ENCODE data around the gene HTR1D.

HTR1D gene

GRCh38 chr1:23150742-23151141 is 66.6 kb downstream of the HTR1D start:
- Histone ChIP-seq H2AK5ac (ENCODE audit: low read depth, low read length) (no peak overlapping the region), H3K4me3 (ENCODE audit: low read length in 2 of 2) (no peak overlapping the region)

DNA sequence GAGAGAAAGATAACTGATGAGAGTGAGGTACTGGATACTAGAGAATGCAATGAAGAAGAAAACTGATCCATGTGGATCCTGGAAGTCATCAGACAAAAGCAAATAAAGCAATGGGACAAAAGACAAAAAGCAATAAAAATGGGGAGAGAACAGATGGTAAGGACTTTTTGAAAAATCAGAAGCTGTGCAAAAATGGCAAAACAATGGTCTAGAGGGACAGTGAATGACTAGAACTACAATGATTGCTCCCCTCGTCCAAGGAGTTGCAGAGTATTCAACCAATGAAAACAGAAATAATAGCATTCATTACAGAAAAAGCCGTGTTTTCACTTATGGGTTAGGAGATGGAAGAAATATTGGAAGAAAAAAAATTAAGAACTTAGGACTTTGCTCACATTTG is 67.2 kb downstream of the HTR1D start:
- H3K4me3 ChIP-seq (ENCODE audit: low read length in 2 of 2) = no peak overlapping the region
- no peak overlapping the region for H3K14ac ChIP-seq (ENCODE audit: low read length)
- H3K27me3 ChIP-seq (ENCODE audit: control insufficient read depth in 3 of 3, insufficient read depth in 3 of 3, low read depth in 1 of 3, low read length in 3 of 3) = no peaks in the 10 kb centered on the region
- no peaks in the 10 kb centered on the region for H3K4me1 ChIP-seq (ENCODE audit: control insufficient read depth in 2 of 2, insufficient read depth in 1 of 2, low read depth in 1 of 2, low read length in 2 of 2)
- no CpG with 5 or more reads among the region's 2 CpGs for WGBS, 2 donors (ENCODE audit: extremely low coverage in 2 of 2, insufficient read length in 2 of 2, insufficient replicate concordance in 1 of 2)
- peaks cover 4% of the 10 kb centered on the region for H3K79me1 ChIP-seq (ENCODE audit: low read depth, low read length)
- H2AFZ ChIP-seq (ENCODE audit: low read length) = no peak overlapping the region
- no peak overlapping the region for H3K4ac ChIP-seq (ENCODE audit: low read length)
- no peak overlapping the region for H2BK12ac ChIP-seq (ENCODE audit: low read length)
- H3K27ac ChIP-seq (replicated peaks; ENCODE audit: low read length) = no peak overlapping the region
- no peaks in the 10 kb centered on the region for H3K9me3 ChIP-seq (replicated peaks in 1 of 2; ENCODE audit: control insufficient read depth in 2 of 2, insufficient read depth in 1 of 2, low read depth in 1 of 2, low read length in 2 of 2)
- no peak overlapping the region for H2BK120ac ChIP-seq (ENCODE audit: low read depth, low read length)
- H4K8ac ChIP-seq (ENCODE audit: low read depth, low read length) = no peak overlapping the region
- no peak overlapping the region for H2BK15ac ChIP-seq (ENCODE audit: low read length)
- no peak overlapping the region for H2AK5ac ChIP-seq (ENCODE audit: low read depth, low read length)
- H3K4me2 ChIP-seq (ENCODE audit: insufficient read depth, low read length, poor library complexity, severe bottlenecking) = no peak overlapping the region
- H3K9ac ChIP-seq (ENCODE audit: low read depth, low read length, poor library complexity) = no peak overlapping the region
- peaks cover 0 to 19% of the 10 kb centered on the region in 2 donors for H3K36me3 ChIP-seq (replicated peaks in 1 of 2; ENCODE audit: control insufficient read depth in 2 of 2, insufficient read depth in 2 of 2, low read length in 2 of 2)
- H2BK5ac ChIP-seq (ENCODE audit: low read length) = no peak overlapping the region
- no peak for DNase-seq (ENCODE audit: low spot score)
- H3K23ac ChIP-seq (ENCODE audit: low read depth, low read length, poor library complexity) = no peak overlapping the region
- no peak overlapping the region for H3K18ac ChIP-seq (ENCODE audit: low read length)
- H4K91ac ChIP-seq (ENCODE audit: low read depth, low read length, poor library complexity) = no peak overlapping the region

More at GRCh38 chr1:23150742-23151141, 66.6 kb downstream of the HTR1D start:
- H3K4me2 ChIP-seq (ENCODE audit: insufficient read depth, low read length, poor library complexity, severe bottlenecking) = no peak overlapping the region
- no peaks in the 10 kb centered on the region for H3K9me3 ChIP-seq (replicated peaks in 1 of 2; ENCODE audit: control insufficient read depth in 2 of 2, insufficient read depth in 1 of 2, low read depth in 1 of 2, low read length in 2 of 2)
- H3K14ac ChIP-seq (ENCODE audit: low read length) = no peak overlapping the region
- H2AFZ ChIP-seq (ENCODE audit: low read length) = no peak overlapping the region
- no peak overlapping the region for H2BK120ac ChIP-seq (ENCODE audit: low read depth, low read length)
- no CpG with 5 or more reads among the region's 5 CpGs for WGBS, 2 donors (ENCODE audit: extremely low coverage in 2 of 2, insufficient read length in 2 of 2, insufficient replicate concordance in 1 of 2)
- H2BK12ac ChIP-seq (ENCODE audit: low read length) = no peak overlapping the region
- no peak overlapping the region for H4K91ac ChIP-seq (ENCODE audit: low read depth, low read length, poor library complexity)
- H3K27ac ChIP-seq (replicated peaks; ENCODE audit: low read length) = no peak overlapping the region
- no peak for DNase-seq (ENCODE audit: low spot score)
- H3K23ac ChIP-seq (ENCODE audit: low read depth, low read length, poor library complexity) = no peak overlapping the region
- no peak overlapping the region for H4K8ac ChIP-seq (ENCODE audit: low read depth, low read length)
- H3K36me3 ChIP-seq (replicated peaks in 1 of 2; ENCODE audit: control insufficient read depth in 2 of 2, insufficient read depth in 2 of 2, low read length in 2 of 2) = peaks cover 0 to 17% of the 10 kb centered on the region in 2 donors
- no peak overlapping the region for H3K18ac ChIP-seq (ENCODE audit: low read length)
- no peaks in the 10 kb centered on the region for H3K27me3 ChIP-seq (ENCODE audit: control insufficient read depth in 3 of 3, insufficient read depth in 3 of 3, low read depth in 1 of 3, low read length in 3 of 3)
- H2BK5ac ChIP-seq (ENCODE audit: low read length) = no peak overlapping the region
- no peak overlapping the region for H3K4ac ChIP-seq (ENCODE audit: low read length)
- no peak overlapping the region for H3K9ac ChIP-seq (ENCODE audit: low read depth, low read length, poor library complexity)
- no peak overlapping the region for H2BK15ac ChIP-seq (ENCODE audit: low read length)
- peaks cover 3% of the 10 kb centered on the region for H3K79me1 ChIP-seq (ENCODE audit: low read depth, low read length)
- no peaks in the 10 kb centered on the region for H3K4me1 ChIP-seq (ENCODE audit: control insufficient read depth in 2 of 2, insufficient read depth in 1 of 2, low read depth in 1 of 2, low read length in 2 of 2)

- H3K18ac ChIP-seq (ENCODE audit: low read length) = no peak overlapping the region
- H3K14ac ChIP-seq (ENCODE audit: low read length) = no peak overlapping the region
- no peak overlapping the region for H2BK12ac ChIP-seq (ENCODE audit: low read length)
- peaks cover 4% of the 10 kb centered on the region for H3K79me1 ChIP-seq (ENCODE audit: low read depth, low read length)
- no peak overlapping the region for H3K4ac ChIP-seq (ENCODE audit: low read length)
- no peak overlapping the region for H2BK120ac ChIP-seq (ENCODE audit: low read depth, low read length)
- no peak overlapping the region for H4K91ac ChIP-seq (ENCODE audit: low read depth, low read length, poor library complexity)
- WGBS, 2 donors (ENCODE audit: extremely low coverage in 2 of 2, insufficient read length in 2 of 2, insufficient replicate concordance in 1 of 2) = no CpG with 5 or more reads among the region's 1 CpG
- H2BK5ac ChIP-seq (ENCODE audit: low read length) = no peak overlapping the region
- H3K9me3 ChIP-seq (replicated peaks in 1 of 2; ENCODE audit: control insufficient read depth in 2 of 2, insufficient read depth in 1 of 2, low read depth in 1 of 2, low read length in 2 of 2) = no peaks in the 10 kb centered on the region
- no peak overlapping the region for H3K9ac ChIP-seq (ENCODE audit: low read depth, low read length, poor library complexity)
- H2AK5ac ChIP-seq (ENCODE audit: low read depth, low read length) = no peak overlapping the region
- H2AFZ ChIP-seq (ENCODE audit: low read length) = no peak overlapping the region
- H2BK15ac ChIP-seq (ENCODE audit: low read length) = no peak overlapping the region
- no peak overlapping the region for H3K4me3 ChIP-seq (ENCODE audit: low read length in 2 of 2)
- no peak for DNase-seq (ENCODE audit: low spot score)
- no peaks in the 10 kb centered on the region for H3K27me3 ChIP-seq (ENCODE audit: control insufficient read depth in 3 of 3, insufficient read depth in 3 of 3, low read depth in 1 of 3, low read length in 3 of 3)
- no peak overlapping the region for H4K8ac ChIP-seq (ENCODE audit: low read depth, low read length)
- peaks cover 0 to 25% of the 10 kb centered on the region in 2 donors for H3K36me3 ChIP-seq (replicated peaks in 1 of 2; ENCODE audit: control insufficient read depth in 2 of 2, insufficient read depth in 2 of 2, low read length in 2 of 2)
- H3K4me1 ChIP-seq (ENCODE audit: control insufficient read depth in 2 of 2, insufficient read depth in 1 of 2, low read depth in 1 of 2, low read length in 2 of 2) = no peaks in the 10 kb centered on the region
- H3K4me2 ChIP-seq (ENCODE audit: insufficient read depth, low read length, poor library complexity, severe bottlenecking) = no peak overlapping the region
- no peak overlapping the region for H3K27ac ChIP-seq (replicated peaks; ENCODE audit: low read length)
- H3K23ac ChIP-seq (ENCODE audit: low read depth, low read length, poor library complexity) = no peak overlapping the region
Observed at GRCh38 chr1:23149114-23149513, 68.2 kb downstream of the HTR1D start.

- Histone ChIP-seq H3K4me2 (ENCODE audit: insufficient read depth, low read length, poor library complexity, severe bottlenecking) (no peak overlapping the region), H3K23ac (ENCODE audit: low read depth, low read length, poor library complexity) (no peak overlapping the region), H3K27me3 (ENCODE audit: control insufficient read depth in 3 of 3, insufficient read depth in 3 of 3, low read depth in 1 of 3, low read length in 3 of 3) (no peaks in the 10 kb centered on the region), H2BK120ac (ENCODE audit: low read depth, low read length) (no peak overlapping the region), H4K91ac (ENCODE audit: low read depth, low read length, poor library complexity) (no peak overlapping the region), H2BK5ac (ENCODE audit: low read length) (no peak overlapping the region), H3K27ac (replicated peaks; ENCODE audit: low read length) (no peak overlapping the region), H3K4me3 (ENCODE audit: low read length in 2 of 2) (no peak overlapping the region), H4K8ac (ENCODE audit: low read depth, low read length) (no peak overlapping the region), H3K14ac (ENCODE audit: low read length) (no peak overlapping the region), H2BK15ac (ENCODE audit: low read length) (no peak overlapping the region), H3K18ac (ENCODE audit: low read length) (no peak overlapping the region), H2BK12ac (ENCODE audit: low read length) (no peak overlapping the region), H3K9me3 (replicated peaks in 1 of 2; ENCODE audit: control insufficient read depth in 2 of 2, insufficient read depth in 1 of 2, low read depth in 1 of 2, low read length in 2 of 2) (no peaks in the 10 kb centered on the region), H3K9ac (ENCODE audit: low read depth, low read length, poor library complexity) (no peak overlapping the region), H2AFZ (ENCODE audit: low read length) (no peak overlapping the region), H3K79me1 (ENCODE audit: low read depth, low read length) (peaks cover 4% of the 10 kb centered on the region), H3K36me3 (replicated peaks in 1 of 2; ENCODE audit: control insufficient read depth in 2 of 2, insufficient read depth in 2 of 2, low read length in 2 of 2) (peaks cover 0 to 34% of the 10 kb centered on the region in 2 donors), H3K4me1 (ENCODE audit: control insufficient read depth in 2 of 2, insufficient read depth in 1 of 2, low read depth in 1 of 2, low read length in 2 of 2) (no peaks in the 10 kb centered on the region), H3K4ac (ENCODE audit: low read length) (no peak overlapping the region), H2AK5ac (ENCODE audit: low read depth, low read length) (no peak overlapping the region)
- DNase-seq (ENCODE audit: low spot score) = no peak
- WGBS, 2 donors (ENCODE audit: extremely low coverage in 2 of 2, insufficient read length in 2 of 2, insufficient replicate concordance in 1 of 2) = no CpG with 5 or more reads among the region's 4 CpGs
Observed at GRCh38 chr1:23148084-23148483, 69.2 kb downstream of the HTR1D start.
